NCI-H1436 (cell line): Measurements from ENCODE around the gene DYNC1I1.

Experiments used
- DNase-seq: peaks from one replicate; lab custom pipeline; 2025; lab: John Stamatoyannopoulos, UW

DYNC1I1 gene

GRCh38 chr7:95772298-95772770, at the start of gene DYNC1I1:
Gene DYNC1I1 (plus strand): TSS chr7:95772554. CDS start chr7:95804730, 32,176 bp downstream.
- DNase-seq, result peak; percentile 70

DNA sequence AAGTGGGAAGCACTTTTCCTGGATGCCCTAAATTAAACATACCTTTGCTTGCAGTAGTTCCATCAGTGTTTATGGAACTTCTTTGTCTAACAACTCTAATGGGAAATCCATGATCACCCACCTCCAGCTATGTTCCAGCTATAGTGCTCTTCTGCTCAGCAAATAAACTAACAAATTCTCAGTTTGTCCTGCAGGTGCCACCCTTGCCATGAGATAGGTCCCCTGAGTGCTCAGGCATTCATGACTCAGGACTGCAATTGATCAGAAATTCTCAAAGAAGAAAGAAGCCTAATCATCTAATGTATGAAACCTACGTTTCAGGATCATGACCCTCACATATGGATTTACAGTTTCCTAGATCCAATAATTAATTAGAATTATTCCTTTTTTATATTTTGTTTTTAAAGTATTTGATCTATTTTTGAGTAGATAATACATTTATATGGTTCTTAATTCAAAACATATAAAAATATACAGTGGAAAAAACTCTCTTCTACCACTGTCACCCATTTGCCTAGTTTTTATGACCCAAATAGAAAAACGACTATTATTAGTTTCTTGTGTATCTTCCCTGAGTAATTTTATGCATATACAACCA, 48.7 kb upstream of the DYNC1I1 start:
- DNase-seq, result peak; percentile 77

DNA sequence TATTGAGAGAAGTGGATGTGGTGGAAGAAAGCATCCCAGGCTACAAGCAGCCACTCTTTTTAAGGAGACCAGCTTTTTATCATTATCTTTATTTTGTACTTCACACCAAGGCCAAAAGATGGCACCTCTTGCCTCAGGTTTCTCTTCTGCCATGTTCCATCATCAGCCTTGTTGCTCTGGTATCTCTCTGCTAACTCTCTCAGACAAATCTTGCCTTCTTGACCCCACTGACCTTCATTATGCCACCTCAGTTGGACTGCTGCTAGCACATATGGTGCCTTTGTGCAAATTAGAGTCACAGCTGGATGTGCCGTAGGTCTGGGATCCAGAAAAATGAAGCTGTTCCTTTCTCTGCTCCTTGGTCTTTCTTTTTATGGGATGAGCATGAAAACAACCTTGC, 47.1 kb upstream of the DYNC1I1 start:
- DNase-seq, result peak; percentile 11

DNA sequence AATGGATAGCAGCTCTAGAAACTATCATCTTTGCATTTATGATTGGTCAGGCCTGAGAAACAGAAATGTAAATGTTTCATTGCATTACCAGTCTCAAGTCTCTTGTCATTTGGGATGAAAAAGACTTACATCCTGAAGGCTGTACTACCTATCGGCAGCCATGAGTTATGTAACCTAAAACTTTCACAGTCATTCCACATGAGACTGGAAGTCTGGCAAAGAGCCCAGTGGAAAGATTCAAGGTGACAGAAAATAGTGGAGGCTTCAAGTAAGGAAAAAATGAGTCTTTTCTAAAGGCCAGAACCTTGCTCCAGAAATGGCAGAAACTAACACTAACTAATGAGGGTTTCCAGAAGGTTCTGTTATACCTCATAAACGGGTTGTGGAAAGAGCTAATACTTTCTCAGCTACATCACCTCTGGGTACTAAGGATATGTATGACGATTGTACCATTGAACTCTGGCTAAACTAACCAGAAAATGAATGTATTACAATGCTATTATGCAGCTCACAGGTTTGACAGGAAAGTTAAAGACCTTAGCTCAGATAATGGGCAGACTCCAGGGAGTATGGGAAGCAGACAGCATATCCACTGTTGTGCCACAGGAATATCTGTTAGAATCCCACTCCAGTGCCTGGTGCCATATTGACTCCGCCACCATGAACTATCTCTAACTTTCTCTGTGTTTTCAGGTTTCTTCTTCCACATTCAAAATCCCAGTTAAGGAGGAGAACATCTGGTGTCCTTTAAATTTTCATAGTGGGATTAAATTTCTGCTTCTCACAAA, 41.7 kb upstream of the DYNC1I1 start:
- DNase-seq, result no peak

DNA sequence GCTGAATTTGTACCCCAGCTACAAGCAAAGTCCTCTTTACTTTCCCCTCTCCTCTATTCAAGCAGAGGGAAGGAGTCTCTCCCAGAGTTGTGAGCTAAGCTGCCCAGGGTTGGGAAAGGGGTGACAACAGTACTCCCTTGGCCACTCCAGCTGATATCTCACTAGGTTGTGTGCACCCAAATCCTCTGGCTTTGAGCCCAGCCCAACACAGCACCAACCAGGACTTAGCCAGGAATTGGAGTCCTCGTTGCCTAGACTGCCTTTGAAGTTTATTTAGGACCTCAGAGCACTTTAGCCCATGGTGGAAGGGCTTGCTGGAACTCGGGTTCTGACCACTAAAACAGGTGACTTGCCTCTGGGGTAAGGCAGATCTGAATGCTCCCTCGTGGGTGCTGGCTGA, 35.7 kb upstream of the DYNC1I1 start:
- DNase-seq, result no peak

DNA sequence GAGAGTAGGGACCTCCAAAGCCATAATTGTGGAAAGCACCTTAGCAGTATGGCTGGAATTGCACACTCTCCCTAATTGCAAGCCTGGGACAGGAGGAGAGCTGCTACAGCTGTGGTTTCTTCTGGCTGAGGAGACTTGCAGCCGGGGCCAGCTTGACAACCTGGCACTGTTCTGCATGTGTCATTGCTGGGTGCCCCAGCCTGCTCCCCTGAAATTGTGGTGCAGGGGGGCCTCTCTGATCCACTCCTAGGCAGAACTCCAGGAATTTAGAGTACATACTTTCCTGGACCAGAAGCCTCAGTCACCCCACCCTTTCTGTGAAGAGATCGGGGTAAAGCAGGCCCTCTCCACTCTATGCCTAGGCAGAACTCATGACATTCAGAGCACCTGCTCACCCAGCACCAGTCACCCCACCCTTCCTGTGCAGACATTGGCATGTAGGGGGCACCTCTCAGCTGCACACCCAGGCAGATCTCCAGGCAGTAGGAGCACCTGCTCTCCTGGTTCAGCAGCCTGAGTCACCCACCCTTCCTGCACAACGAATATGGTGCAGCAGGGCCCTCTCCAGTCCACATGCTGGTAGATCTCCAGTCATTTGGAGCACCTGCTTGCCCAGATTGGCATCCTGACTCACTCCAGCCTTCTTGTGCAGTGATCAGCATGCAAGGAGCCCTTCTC, 34.4 kb upstream of the DYNC1I1 start:
- DNase-seq, result no peak

GRCh38 chr7:95749044-95749443, 23.3 kb upstream of the DYNC1I1 start:
- DNase-seq, result no peak

- DNase-seq, result no peak
Observed at GRCh38 chr7:95749515-95749914, 22.8 kb upstream of the DYNC1I1 start.

DNA sequence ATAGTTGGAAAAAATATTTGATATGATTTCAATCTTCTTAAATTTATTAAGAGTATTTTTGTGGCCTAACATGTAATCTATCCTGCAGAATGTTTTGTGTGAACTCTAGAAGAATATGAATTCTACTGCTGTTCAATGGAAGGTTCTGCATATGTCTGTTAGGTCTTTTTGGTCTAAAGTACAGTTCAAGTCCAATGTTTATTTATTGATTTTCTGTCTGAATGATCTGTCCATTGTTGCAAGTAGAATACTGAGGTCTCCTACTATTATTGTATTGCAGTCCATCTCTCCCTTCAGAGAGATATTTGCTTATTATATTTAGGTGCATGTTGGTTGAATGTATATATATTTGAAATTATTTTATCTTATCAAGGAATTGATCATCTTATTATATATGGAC, 18.9 kb upstream of the DYNC1I1 start:
- no peak for DNase-seq

DNA sequence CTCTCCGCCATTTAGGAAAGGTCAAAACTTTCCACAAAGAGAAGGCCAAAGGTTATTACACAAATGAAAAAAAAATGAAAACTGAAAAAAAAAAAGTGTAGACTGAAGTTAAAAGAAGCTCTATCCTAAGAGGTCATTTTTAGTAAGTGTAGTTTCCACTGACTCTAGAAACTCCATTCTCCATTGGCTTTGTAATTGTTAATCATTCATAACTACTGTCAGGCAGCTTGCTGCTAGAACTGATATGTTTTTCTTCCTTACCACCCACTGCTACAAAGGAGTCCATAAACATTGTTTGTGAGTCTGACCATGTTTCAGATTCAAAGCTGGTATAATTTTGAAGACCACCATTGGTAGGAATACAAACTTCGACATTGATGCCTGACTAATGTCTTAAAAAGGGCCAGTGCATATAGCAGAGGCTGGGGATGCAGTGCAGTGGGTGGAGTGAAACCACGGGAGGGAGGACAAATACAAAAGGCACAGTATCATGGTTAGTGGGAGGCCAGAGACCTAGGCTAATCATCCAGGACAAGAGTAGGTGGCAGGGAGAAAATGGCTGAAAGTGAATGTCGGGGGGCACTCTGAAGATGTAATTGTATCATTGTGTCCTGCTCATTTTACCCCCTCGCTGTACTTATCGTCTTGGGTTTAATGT, 16.9 kb upstream of the DYNC1I1 start:
- no peak for DNase-seq

DNA sequence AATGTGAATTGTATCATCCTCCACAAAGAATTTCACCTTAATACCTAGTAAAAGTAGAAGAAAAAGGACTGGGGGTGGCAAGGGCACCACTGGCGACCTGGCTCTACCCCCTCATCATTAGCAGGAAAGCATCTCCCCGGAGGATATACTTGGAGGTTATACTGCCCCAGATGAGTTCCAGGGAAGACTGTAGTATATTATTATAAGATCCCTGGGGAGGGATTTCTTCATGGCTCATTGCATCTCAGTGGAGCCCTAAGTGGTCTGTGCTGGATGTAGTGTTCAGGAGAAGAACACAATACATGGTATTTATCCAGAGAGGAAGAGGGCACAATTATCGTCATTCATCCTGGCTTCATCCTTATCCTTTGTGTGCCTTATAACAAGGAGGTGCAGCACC, 14.2 kb upstream of the DYNC1I1 start:
- DNase-seq, result peak; percentile 89

DNA sequence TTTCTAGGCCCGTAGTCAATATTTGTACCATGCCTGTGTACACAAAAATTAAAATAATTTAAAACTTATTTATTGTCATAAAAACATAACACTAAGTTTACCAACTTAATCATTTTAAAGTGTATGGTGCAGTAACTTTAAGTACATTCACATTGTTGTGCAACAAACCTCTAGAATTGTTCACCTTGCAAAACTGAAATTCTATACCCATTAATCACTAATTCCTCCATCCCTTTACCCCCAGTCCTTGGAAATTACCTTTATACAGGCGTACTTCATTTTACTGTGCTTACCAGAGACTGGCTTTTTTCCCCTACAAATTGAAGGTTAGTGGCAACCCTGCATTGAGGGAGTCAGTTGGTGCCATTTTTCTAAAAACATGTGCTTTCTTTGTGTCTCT, 6.3 kb upstream of the DYNC1I1 start:
- no peak for DNase-seq

GRCh38 chr7:95766657-95767056, 5.7 kb upstream of the DYNC1I1 start:
- DNase-seq, result no peak

DNA sequence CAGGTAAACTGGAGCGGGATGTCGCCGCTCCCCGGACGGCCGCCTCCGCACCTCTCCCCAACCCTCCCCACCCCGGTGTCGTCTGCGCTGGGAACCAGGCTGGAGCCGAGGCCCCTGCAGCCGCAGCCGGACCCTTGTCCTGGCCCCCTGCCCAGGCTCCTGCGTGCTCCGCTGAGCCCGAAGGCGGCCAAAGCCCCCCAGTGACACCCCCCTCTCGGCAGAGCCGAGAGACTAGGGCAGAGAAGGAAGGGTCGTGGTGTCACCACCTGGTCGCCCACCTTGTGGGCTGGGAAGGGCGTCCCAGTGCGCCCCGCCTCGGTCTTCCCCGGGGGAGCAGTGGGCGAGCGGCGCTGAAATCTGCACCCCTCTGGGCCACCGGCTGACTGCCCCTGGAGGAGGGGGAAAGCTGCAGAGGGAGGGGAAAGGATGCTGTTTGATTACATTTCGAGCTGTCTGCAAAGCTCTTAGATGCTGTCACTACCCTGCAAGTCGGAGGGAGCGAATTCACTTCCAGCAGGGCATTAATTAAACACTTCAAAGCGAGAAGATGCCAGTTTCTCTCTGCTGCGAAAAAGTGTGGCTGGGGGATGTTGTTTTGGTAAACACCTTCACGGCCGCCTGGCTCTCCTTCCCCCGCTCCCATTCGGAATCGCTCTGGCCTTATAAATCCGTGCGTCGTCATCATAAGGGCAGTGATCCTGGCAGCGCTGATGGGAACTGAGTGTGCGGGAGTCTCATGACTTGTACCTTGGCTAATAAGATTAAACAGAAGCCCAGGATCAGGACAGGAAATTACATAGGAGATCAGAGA, 622 bp downstream of the DYNC1I1 start:
- DNase-seq, result peak; percentile 21

DNA sequence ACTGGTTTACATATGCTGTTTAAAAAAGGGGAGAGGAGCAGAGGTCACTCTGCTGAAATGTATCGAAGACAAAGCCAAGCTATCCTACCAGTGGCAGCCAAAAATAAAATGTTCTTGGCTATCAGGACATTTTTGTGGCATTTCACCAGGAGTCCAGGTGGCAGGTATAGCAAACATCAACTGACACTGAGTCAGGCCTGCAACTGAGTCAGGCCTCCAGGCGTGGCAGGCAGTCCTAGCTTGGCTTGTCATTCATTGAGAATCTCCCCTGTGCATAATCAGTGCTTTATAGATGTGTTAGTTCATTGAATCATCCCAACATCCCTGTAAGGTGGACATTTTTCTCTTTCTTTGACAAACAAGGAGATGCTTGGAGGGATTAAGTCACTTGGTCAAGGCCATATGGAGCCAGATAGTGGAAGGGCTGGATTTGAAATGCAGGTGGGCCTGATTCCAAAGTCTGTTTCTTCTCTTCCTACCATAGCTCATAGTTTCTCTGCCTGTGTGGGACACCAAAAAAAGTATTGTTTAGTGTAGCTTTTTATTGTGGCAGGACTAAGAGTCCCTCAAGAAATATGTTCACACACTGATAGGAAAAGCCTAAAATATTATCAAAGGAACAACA, 4.3 kb downstream of the DYNC1I1 start:
- DNase-seq, result no peak

DNA sequence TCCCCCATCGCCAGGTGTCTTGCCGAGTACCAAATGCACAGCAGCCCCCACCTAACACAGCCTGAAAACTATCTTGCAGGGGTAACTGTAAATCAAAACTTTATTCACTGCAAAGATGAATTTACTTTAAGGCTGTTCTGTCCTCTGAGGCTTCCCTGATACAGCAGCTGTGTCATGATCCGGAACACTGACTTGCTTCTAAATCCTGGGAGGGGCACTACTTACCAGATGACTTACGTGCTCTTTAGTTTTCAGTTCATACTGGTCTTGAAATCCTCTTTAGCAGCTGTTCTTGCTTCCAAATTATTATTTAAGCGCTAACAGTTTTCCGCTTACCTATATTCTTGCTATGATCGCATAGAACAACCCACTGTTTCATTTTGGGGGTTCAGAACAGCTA, 4.9 kb downstream of the DYNC1I1 start:
- DNase-seq, result no peak

DNA sequence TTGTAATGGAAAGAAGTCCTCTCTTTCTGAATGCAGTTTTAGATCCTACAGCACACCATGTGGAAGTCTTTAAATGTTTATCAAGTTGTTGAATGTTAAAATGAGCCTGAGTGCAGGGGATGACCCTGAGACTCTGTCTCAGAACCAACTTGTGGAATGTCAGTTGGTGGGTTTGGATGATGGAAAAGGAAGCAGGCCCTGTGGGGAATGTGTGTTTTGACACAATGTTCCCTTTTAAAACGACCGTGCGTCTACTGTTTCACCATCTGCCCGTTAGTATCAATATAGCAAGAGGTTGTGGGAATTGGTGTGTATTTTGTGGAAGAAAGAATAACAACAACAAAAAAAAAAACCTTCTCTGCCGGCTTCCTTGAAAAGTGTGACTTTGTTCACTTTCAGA, 8.3 kb downstream of the DYNC1I1 start:
- no peak for DNase-seq

DNA sequence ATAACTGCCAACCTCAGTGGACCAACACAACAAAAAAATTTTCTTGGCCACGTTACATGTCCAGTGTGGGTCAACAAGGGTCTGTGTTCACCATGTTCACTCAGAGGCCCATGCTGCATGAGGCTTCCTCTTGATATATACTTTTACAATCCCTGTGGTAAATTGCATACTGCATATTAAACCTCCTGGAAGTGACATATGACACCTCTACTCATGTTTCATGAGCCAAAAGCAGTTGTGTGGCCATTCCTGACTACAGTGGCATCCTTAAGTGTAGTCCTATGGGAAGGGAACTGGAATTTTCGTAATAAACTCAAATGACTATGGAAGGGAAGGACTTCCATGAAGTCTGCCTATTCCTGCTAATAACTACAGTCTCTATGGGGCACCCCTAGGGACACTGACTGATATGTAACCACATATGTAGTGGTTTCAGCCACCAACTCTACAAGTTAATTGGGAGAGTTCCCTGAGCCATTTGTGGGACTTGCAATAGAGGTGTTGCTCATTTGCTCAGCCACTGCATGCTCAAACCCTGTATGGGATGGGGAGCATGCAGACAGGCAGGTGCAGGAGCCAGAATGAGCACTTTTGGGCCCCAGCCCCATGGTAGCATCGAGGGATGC, 9.7 kb downstream of the DYNC1I1 start:
- DNase-seq, result no peak

- no peak for DNase-seq
Observed at GRCh38 chr7:95784796-95785195, 12.4 kb downstream of the DYNC1I1 start.

- DNase-seq, result no peak
Observed at GRCh38 chr7:95788258-95788657, 15.9 kb downstream of the DYNC1I1 start.

DNA sequence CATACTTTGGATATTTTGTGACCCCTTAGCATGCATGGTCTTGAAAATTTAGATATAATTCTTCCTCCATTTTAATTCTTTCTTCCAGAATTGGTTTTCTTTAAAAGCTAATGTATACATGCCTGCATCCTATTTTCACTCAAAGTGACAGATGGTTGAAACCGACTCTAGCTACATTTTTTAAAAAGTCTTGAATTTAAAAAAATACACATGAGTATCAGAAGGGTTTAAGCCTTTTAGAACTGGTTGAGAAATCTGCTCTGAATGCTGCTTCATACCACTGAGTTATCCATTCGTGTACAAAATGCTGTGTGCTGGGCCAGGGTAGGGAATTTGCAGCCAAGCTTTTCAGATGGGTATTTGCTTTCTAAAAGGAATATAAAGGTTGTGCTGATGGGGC, 16.5 kb downstream of the DYNC1I1 start:
- DNase-seq, result no peak
